Measurements from ENCODE around the gene KCNB1. TPM values are rescaled to one million over a fixed set of nuclear protein-coding genes. Genes with fewer than 3 reads are reported as not detected.

KCNB1 gene
- total and polyA plus RNA-seq, 2 of the 4 experiments (the other 2 are of a cell fraction): 0.05 TPM; not detected in 1

- no peak for DNase-seq
- H3K27ac ChIP-seq (ENCODE audit: insufficient read depth, low read length): no peak overlapping the region
- H3K4me3 ChIP-seq (ENCODE audit: insufficient read depth, low read depth, low read length): no peak overlapping the region
- intact Hi-C loops (cut with micrococcal nuclease) (no loop called here), in situ Hi-C loops (cut with MboI; ENCODE audit: low sequenced_read_pairs) (no loop called here), dilution Hi-C loops (cut with HindIII; ENCODE audit: low sequenced_read_pairs, unreplicated experiment) (no loop called here)
- CTCF ChIA-PET: no interaction called here
- no peak overlapping the region for H4K91ac ChIP-seq (ENCODE audit: insufficient read depth, low read depth, low read length)
- H3K9ac ChIP-seq (ENCODE audit: low read depth, low read length): no peak overlapping the region
- no peak overlapping the region for H3K18ac ChIP-seq (ENCODE audit: low read depth, low read length)
- TF ChIP-seq RCOR1 (IDR thresholded peaks at IDR 0.05; ENCODE audit: insufficient replicate concordance, low read length) (no peak), BHLHE40 (IDR thresholded peaks at IDR 0.05; ENCODE audit: low read depth, low read length) (no peak), RAD21 (IDR thresholded peaks at IDR 0.05; ENCODE audit: low read length) (no peak), SMC3 (IDR thresholded peaks at IDR 0.05; ENCODE audit: low read depth, low read length) (no peak)
- H3K4ac ChIP-seq (ENCODE audit: low read depth, low read length): no peak overlapping the region
- no peak overlapping the region for H3K23ac ChIP-seq (ENCODE audit: low read depth, low read length)
- H2BK5ac ChIP-seq (ENCODE audit: low read depth, low read length, poor library complexity, severe bottlenecking): no peak overlapping the region
- H3K27me3 ChIP-seq (ENCODE audit: control insufficient read depth, insufficient read depth, low read length): peaks cover 40% of the 10 kb centered on the region
- no peak overlapping the region for H3K56ac ChIP-seq (ENCODE audit: extremely low read depth, insufficient read depth, low read length)
- no peak overlapping the region for H2AFZ ChIP-seq (replicated peaks; ENCODE audit: low read length, poor library complexity)
- no peaks in the 10 kb centered on the region for H3K4me1 ChIP-seq (ENCODE audit: control insufficient read depth, insufficient read depth, low read length)
- BruUV-seq (replicated peaks): no TSS peak
- ATAC-seq (ENCODE audit: low read depth): no peak
- H3K9me3 ChIP-seq (ENCODE audit: control insufficient read depth, insufficient read depth, low read length): no peaks in the 10 kb centered on the region
- no peak overlapping the region for H2BK20ac ChIP-seq (ENCODE audit: low read depth, low read length)
- H3K9me1 ChIP-seq (ENCODE audit: insufficient read depth, low read length): no peaks in the 10 kb centered on the region
- H3K4me2 ChIP-seq (ENCODE audit: low read depth, low read length): no peak overlapping the region
- H3K79me1 ChIP-seq (ENCODE audit: low read depth in 1 of 2, low read length in 2 of 2): no peaks in the 10 kb centered on the region
- POLR2A ChIA-PET (ENCODE audit: unreplicated experiment): no interaction called here
- H4K8ac ChIP-seq (ENCODE audit: low read depth in 2 of 2, low read length in 2 of 2): no peak overlapping the region
- no peaks in the 10 kb centered on the region for H4K20me1 ChIP-seq (ENCODE audit: insufficient read depth, low read length)
- H3K14ac ChIP-seq (replicated peaks; ENCODE audit: low read depth, low read length): no peak overlapping the region
- no peak overlapping the region for H2BK15ac ChIP-seq (ENCODE audit: low read depth, low read length)
- no peak overlapping the region for H2BK120ac ChIP-seq (ENCODE audit: low read depth, low read length)
- WGBS, 2 experiments (ENCODE audit: extremely low coverage in 2 of 2, insufficient read length in 1 of 2): 51% methylated on average over 4 of the region's 5 CpGs; no CpG with 5 or more reads in 1 of the 2 experiments
- H2AK9ac ChIP-seq (replicated peaks; ENCODE audit: low read depth, low read length, poor library complexity): no peak overlapping the region
- no peak overlapping the region for H4K5ac ChIP-seq (ENCODE audit: low read depth, low read length)
- H2AK5ac ChIP-seq (ENCODE audit: low read depth, low read length): no peak overlapping the region
- H3K36me3 ChIP-seq (ENCODE audit: control insufficient read depth, insufficient read depth, low read length): no peaks in the 10 kb centered on the region
Measured at GRCh38 chr20:49435639-49436038, 46.8 kb downstream of the KCNB1 start.

Data from IMR-90 (cell line).